NCI-H748 (cell line): ENCODE data around the gene RYR1.
"Not testable (repeated sequence)": the region's sequence is repeated elsewhere in the genome, so short reads cannot be mapped to it uniquely, and the experiment has no call there.

ENCODE experiments used
- DNase-seq: peaks from one replicate; lab custom pipeline; 2025; ENCODE audit not compliant: unreplicated experiment; lab: John Stamatoyannopoulos, UW

Gene RYR1

GRCh38 chr19:38399537-38399936 lies 34.0 kb upstream of the RYR1 start:
- no peak for DNase-seq

GRCh38 chr19:38400361-38400760 lies 33.1 kb upstream of the RYR1 start:
- no peak for DNase-seq

GRCh38 chr19:38401148-38401547 lies 32.3 kb upstream of the RYR1 start:
- no peak for DNase-seq

GRCh38 chr19:38402623-38402966 lies 30.9 kb upstream of the RYR1 start:
- DNase-seq = no peak

- DNase-seq = peak; percentile 99
Observed at GRCh38 chr19:38402967-38403674, 30.4 kb upstream of the RYR1 start, which contains the start of gene FAM98C. Gene FAM98C, plus strand, starts transcription at chr19:38403093. Its CDS starts 61 bp downstream, at chr19:38403154.

- DNase-seq = no peak
Observed at GRCh38 chr19:38404858-38405257, 28.6 kb upstream of the RYR1 start.

- no peak for DNase-seq
Observed at GRCh38 chr19:38405276-38405675, 28.2 kb upstream of the RYR1 start.

- no peak for DNase-seq
Observed at GRCh38 chr19:38409631-38410133, 23.8 kb upstream of the RYR1 start.

- not testable (repeated sequence) for DNase-seq
Observed at GRCh38 chr19:38410407-38410806, 23.1 kb upstream of the RYR1 start.

- no peak for DNase-seq
Observed at GRCh38 chr19:38411041-38411712, 22.3 kb upstream of the RYR1 start.

GRCh38 chr19:38411898-38412297 lies 21.6 kb upstream of the RYR1 start:
- not testable (repeated sequence) for DNase-seq

- DNase-seq = no peak
Observed at GRCh38 chr19:38412491-38412890, 21.0 kb upstream of the RYR1 start.

GRCh38 chr19:38412961-38413360 lies 20.5 kb upstream of the RYR1 start:
- no peak for DNase-seq

GRCh38 chr19:38413416-38413815 lies 20.1 kb upstream of the RYR1 start:
- DNase-seq = no peak

GRCh38 chr19:38417146-38417543 lies 16.3 kb upstream of the RYR1 start:
- no peak for DNase-seq

- peak; percentile 90 for DNase-seq
Observed at GRCh38 chr19:38417544-38418506, 15.7 kb upstream of the RYR1 start.

- DNase-seq = no peak
Observed at GRCh38 chr19:38420935-38421334, 12.6 kb upstream of the RYR1 start.

- no peak for DNase-seq
Observed at GRCh38 chr19:38421856-38422255, 11.6 kb upstream of the RYR1 start.

- DNase-seq = no peak
Observed at GRCh38 chr19:38422438-38422837, 11.1 kb upstream of the RYR1 start.

- DNase-seq = no peak
Observed at GRCh38 chr19:38424272-38424671, 9.2 kb upstream of the RYR1 start.

- no peak for DNase-seq
Observed at GRCh38 chr19:38425222-38425809, 8.2 kb upstream of the RYR1 start.
